A673 (cell line): ENCODE measurements around the gene C20orf144.

Source experiments
- CTCF ChIP-seq: fragments of 300-800, 200-600 bp; sonication (generic); conservative IDR thresholded peaks from 2 replicates; pipeline ENCODE4 v1.5.1; 2017; ENCODE audit warnings: low read depth, mild to moderate bottlenecking, antibody characterized with exemption, low read length, moderate library complexity, mixed read lengths
- EZH2 ChIP-seq: fragments of 200-600 bp; sonication (generic); IDR thresholded peaks from 2 replicates; pipeline ENCODE4 v1.6.1; 2017; ENCODE audit warnings: borderline replicate concordance, low read depth, mild to moderate bottlenecking, mixed read lengths, antibody characterized with exemption, low read length; ENCODE audit not compliant: poor library complexity, severe bottlenecking

DNA sequence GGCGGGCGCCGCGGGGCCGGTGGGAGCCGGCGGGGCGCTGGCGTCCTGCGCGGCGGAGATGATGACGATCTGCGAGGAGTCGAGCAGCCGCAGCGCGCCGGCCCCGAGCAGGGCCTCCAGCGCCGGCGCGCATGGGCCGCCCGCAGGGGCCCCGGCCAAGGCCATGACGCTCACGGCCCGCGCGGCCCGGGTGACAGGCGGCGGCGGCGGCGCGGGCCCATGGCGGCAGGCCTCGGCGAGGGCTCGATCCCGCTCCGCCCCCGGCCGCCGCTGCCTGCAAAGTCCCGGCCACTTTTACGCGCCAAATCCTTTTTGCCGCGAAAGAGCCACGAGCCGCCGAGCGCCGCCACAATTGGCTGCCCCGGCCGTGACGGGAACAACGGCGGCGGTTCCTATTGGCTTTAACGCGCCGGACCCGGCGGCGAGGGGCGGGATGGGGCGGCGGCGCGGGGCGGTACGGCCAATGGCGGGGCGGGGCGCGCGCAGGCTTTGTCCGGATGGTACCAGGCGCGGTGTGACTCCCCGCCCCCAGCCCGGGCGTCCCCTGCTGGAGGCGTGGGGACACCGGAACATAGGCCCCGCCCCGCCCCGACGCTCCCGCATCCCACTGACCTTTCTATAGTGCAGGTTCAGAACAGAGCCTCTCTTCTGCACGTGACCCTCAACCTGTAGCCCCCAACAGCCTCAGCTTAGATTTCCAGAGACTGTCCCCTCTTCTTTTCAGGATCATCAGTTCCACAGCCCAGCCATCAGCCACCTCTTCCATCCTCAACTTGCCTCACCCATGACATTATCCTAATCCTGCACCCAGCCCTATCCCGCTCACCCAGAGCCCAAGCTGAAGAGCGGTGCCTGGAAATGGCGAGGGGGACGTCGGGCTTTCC, 24.2 kb downstream of the C20orf144 start, which contains the start of gene E2F1:
- TF ChIP-seq CTCF (peak; percentile 31; the same call in 1 of the 2 replicates), EZH2 (no peak)
